MCF 10A (cell line): ENCODE results near the gene DDIT3. TPM values are rescaled to one million over a fixed set of nuclear protein-coding genes. Genes with fewer than 3 reads are reported as not detected.
A peak's percentile ranks its signal among the peaks of the same experiment; 100 is the strongest.
"Not testable (repeated sequence)": the region's sequence is repeated elsewhere in the genome, so short reads cannot be mapped to it uniquely, and the experiment has no call there.

Experiments used
- BruUV-seq: library from RNA; stranded (reverse); fragments of 400-500 nt; replicated peaks from 2 replicates; lab custom pipeline; 2021; lab: Mats Ljungman, UMichigan
- CTCF ChIA-PET: fragments of 300-600 bp; sonication (Branson Sonifier 250); formaldehyde crosslinking; extraction: SDS; loops from one replicate; lab custom pipeline; 2021; ENCODE audit warnings: antibody characterized with exemption, inconsistent platforms; lab: Yijun Ruan, JAX
- POLR2A ChIA-PET: fragments of 300-600, 350-650 bp; sonication (Branson Sonifier 250); formaldehyde crosslinking; extraction: SDS; loops from one replicate; lab custom pipeline; 2020; ENCODE audit warnings: antibody characterized with exemption, inconsistent platforms; lab: Yijun Ruan, JAX
- DNase-seq: peaks from one replicate; pipeline ENCODE4 v3.0.0-alpha.2; 2018; ENCODE audit not compliant: unreplicated experiment
- H3K27ac Mint-ChIP-seq: one replicate; pipeline ENCODE4 v1.8.0; 2022; ENCODE audit warnings: mild to moderate bottlenecking, low read depth, mixed read lengths; ENCODE audit not compliant: unreplicated experiment
- H3K27me3 Mint-ChIP-seq: one replicate; pipeline ENCODE4 v1.8.0; 2022; ENCODE audit warnings: mixed read lengths; ENCODE audit not compliant: insufficient read depth, unreplicated experiment
- H3K36me3 Mint-ChIP-seq: one replicate; pipeline ENCODE4 v1.8.0; 2022; ENCODE audit warnings: mild to moderate bottlenecking, moderate library complexity, mixed read lengths; ENCODE audit not compliant: insufficient read depth, unreplicated experiment
- H3K4me1 Mint-ChIP-seq: one replicate; pipeline ENCODE4 v1.8.0; 2022; ENCODE audit warnings: mixed read lengths; ENCODE audit not compliant: insufficient read depth, unreplicated experiment
- H3K4me3 Mint-ChIP-seq: one replicate; pipeline ENCODE4 v1.8.0; 2022; ENCODE audit warnings: mild to moderate bottlenecking, moderate library complexity, mixed read lengths; ENCODE audit not compliant: unreplicated experiment
- H3K9me3 Mint-ChIP-seq: one replicate; pipeline ENCODE4 v1.8.0; 2022; ENCODE audit warnings: mixed read lengths; ENCODE audit not compliant: unreplicated experiment
- CTCF ChIP-seq: fragments of 200-600 bp; IDR thresholded peaks from one replicate; pipeline ENCODE4 v1.8.0; 2022; ENCODE audit warnings: antibody characterized with exemption, mild to moderate bottlenecking; ENCODE audit not compliant: unreplicated experiment
- intact Hi-C: fragments of 100-400 bp; cut with micrococcal nuclease; formaldehyde crosslinking; loops from 2 replicates; pipeline ENCODE4 v1.14.1; 2022
- total RNA-seq: library from RNA; stranded (reverse); gene quantifications from 2 replicates; pipeline ENCODE4 v1.2.3, GENCODE V29; 2022

DDIT3 gene
- total RNA-seq, 1 experiment from 2014 or later = 156 TPM

GRCh38 chr12:57564178-57564740, 43.9 kb upstream of the DDIT3 start:
- no peak overlapping the region for H3K27ac Mint-ChIP-seq
- H3K36me3 Mint-ChIP-seq = no peaks in the 10 kb centered on the region
- TF ChIP-seq CTCF = no peak
- H3K4me3 Mint-ChIP-seq = no peak overlapping the region
- CTCF ChIA-PET = interaction anchor here (0.6 kb wide), 2 partner anchors 19 to 62 kb away, joined by 3 read pairs; no protein-coding TSS in a partner anchor
- DNase-seq = no peak
- POLR2A ChIA-PET = interaction anchor here (0.6 kb wide), 1 partner anchor 185 kb away, joined by 4 read pairs; no protein-coding TSS in a partner anchor
- intact Hi-C loops = no loop called here
- BruUV-seq = no TSS peak
- no peaks in the 10 kb centered on the region for H3K4me1 Mint-ChIP-seq
- H3K27me3 Mint-ChIP-seq = peaks cover 31% of the 10 kb centered on the region
- H3K9me3 Mint-ChIP-seq = no peaks in the 10 kb centered on the region

- Mint-ChIP-seq H3K27ac (no peak overlapping the region), H3K4me1 (no peaks in the 10 kb centered on the region), H3K9me3 (no peaks in the 10 kb centered on the region), H3K27me3 (peaks cover 31% of the 10 kb centered on the region), H3K4me3 (no peak overlapping the region), H3K36me3 (no peaks in the 10 kb centered on the region)
- no peak for DNase-seq
- no peak for TF ChIP-seq CTCF
- no TSS peak for BruUV-seq
- intact Hi-C loops = no loop called here
- ChIA-PET CTCF (interaction anchor here (0.6 kb wide), 1 partner anchor 19 kb away, joined by 3 read pairs; no protein-coding TSS in a partner anchor), POLR2A (no interaction called here)
These were observed 43.0 kb upstream of the DDIT3 start for GRCh38 chr12:57563358-57563757.

- H3K4me3 Mint-ChIP-seq, POLR2A ChIA-PET, BruUV-seq, intact Hi-C loops, H3K9me3 Mint-ChIP-seq, H3K36me3 Mint-ChIP-seq, H3K27ac Mint-ChIP-seq, H3K4me1 Mint-ChIP-seq: not testable (repeated sequence)
- peak; percentile 27 for DNase-seq
- CTCF ChIA-PET = interaction anchor here (0.6 kb wide), 1 partner anchor 336 kb away, joined by 3 read pairs; no protein-coding TSS in a partner anchor
- H3K27me3 Mint-ChIP-seq = peaks cover 31% of the 10 kb centered on the region
These were observed 40.8 kb upstream of the DDIT3 start for GRCh38 chr12:57561117-57561516.

- Mint-ChIP-seq H3K27ac (no peak overlapping the region), H3K36me3 (no peaks in the 10 kb centered on the region), H3K27me3 (peaks cover 31% of the 10 kb centered on the region), H3K4me1 (no peaks in the 10 kb centered on the region), H3K9me3 (no peaks in the 10 kb centered on the region), H3K4me3 (no peak overlapping the region)
- no TSS peak for BruUV-seq
- DNase-seq = no peak
- ChIA-PET CTCF (interaction anchor here (0.6 kb wide), 1 partner anchor 336 kb away, joined by 3 read pairs; no protein-coding TSS in a partner anchor), POLR2A (no interaction called here)
- TF ChIP-seq CTCF = no peak
- intact Hi-C loops = no loop called here
These were observed 40.2 kb upstream of the DDIT3 start for GRCh38 chr12:57560516-57560915.
